Breast epithelium (tissue), 3 donors: Measurements from ENCODE around the gene GPR149.

Source experiments
- CTCF ChIP-seq, 3 donors: fragments of 450-650 bp; IDR thresholded peaks; one replicate each; pipeline ENCODE4 v1.5.1; 2016 to 2017; ENCODE audit warnings: antibody characterized with exemption in 3 of 3, mild to moderate bottlenecking in 3 of 3, moderate library complexity in 3 of 3
- POLR2A ChIP-seq: fragments of 450-650 bp; IDR thresholded peaks from one replicate; pipeline ENCODE4 v1.6.1; 2016; ENCODE audit warnings: antibody characterized with exemption, mild to moderate bottlenecking, moderate library complexity
- POLR2AphosphoS5 ChIP-seq, 3 donors: sonication (generic); formaldehyde crosslinking; IDR thresholded peaks; one replicate each; pipeline ENCODE4 v1.6.1; 2017; ENCODE audit warnings: antibody characterized with exemption in 3 of 3

- TF ChIP-seq POLR2A, result no peak
- TF ChIP-seq CTCF (IDR thresholded peaks at IDR 0.05), result no peak
- no peak for TF ChIP-seq POLR2AphosphoS5 (IDR thresholded peaks at IDR 0.05)
Measured at GRCh38 chr3:154421083-154421482, 8.9 kb downstream of the GPR149 start.
